ENCODE results near the gene MMP15.
"Not testable (repeated sequence)": the region's sequence is repeated elsewhere in the genome, so short reads cannot be mapped to it uniquely, and the experiment has no call there.

The MMP15 gene

DNA sequence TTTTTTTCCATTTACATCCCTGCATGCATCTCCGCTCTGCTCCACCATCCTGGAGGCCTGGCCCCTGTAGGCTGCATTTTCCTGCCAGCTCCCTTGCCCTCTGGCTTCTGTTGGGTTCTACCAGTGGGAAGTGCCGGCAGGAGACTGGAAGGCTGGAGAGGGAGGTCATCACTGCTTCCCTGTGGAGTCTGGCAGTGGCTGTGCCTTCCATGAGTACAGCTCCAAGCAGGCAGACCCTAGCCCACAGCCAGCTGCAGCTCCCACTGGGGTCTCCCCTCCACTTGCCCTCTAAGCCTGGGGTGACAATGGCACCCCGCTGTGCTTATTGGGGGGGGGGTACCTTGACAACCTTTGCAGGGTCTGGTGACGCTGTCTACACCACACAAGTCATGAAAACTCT is 37.3 kb downstream of the MMP15 start:
- no peaks in the 10 kb centered on the region for H3K36me3 ChIP-seq (ENCODE audit: control insufficient read depth in 1 of 2, insufficient read depth in 2 of 2, low read length in 2 of 2)

DNA sequence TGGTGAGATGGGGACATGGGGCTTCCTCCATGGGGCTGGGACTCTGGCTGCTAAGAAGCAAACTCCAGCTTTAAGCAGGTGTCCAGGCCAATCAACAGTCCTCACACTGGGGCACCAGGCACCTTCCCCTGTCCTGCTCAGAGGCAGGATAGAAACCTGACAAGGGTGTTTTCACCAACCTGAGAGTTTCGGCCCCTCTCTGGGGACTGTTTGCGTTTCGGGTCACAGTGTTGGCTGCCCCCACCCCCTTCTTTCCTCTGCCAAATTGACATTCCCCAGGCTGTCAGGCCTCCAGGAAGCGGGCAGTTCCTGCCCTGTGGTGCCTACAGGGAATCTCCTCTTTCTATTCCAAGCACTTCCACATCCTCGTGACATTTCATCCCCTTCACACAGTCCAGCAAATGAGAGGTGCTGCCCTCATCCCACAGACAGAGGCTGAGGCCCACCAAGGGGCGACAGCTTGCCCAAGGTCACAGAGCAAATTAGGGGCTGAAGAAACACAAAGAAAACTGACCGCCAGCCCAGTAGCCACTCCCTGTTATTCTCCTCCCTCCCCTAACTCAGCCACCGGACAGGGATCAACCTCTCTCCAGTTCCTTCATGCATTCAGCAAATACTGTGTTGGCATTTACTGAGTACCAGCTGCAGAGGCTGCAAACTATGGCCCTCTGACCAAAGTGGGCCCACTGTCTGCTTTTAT is 38.0 kb downstream of the MMP15 start:
- Histone ChIP-seq H3K36me3 (ENCODE audit: control insufficient read depth in 1 of 2, insufficient read depth in 2 of 2, low read length in 2 of 2) (no peaks in the 10 kb centered on the region), H3K9me3 (ENCODE audit: control insufficient read depth in 1 of 2, low read length in 2 of 2) (no peaks in the 10 kb centered on the region), H3K27me3 (ENCODE audit: low read depth, low read length) (no peaks in the 10 kb centered on the region), H3K4me3 (ENCODE audit: low read depth in 1 of 2, low read length in 2 of 2) (no peak overlapping the region), H3K27ac (ENCODE audit: low read length) (no peak overlapping the region), H3K4me1 (ENCODE audit: control insufficient read depth in 1 of 2, insufficient read depth in 2 of 2, low read length in 2 of 2) (no peaks in the 10 kb centered on the region)

More for the DNA sequence above, 37.3 kb downstream of the MMP15 start:
- Histone ChIP-seq H3K27ac (ENCODE audit: low read length) (no peak overlapping the region), H3K4me1 (ENCODE audit: control insufficient read depth in 1 of 2, insufficient read depth in 2 of 2, low read length in 2 of 2) (no peaks in the 10 kb centered on the region), H3K27me3 (ENCODE audit: low read depth, low read length) (no peaks in the 10 kb centered on the region), H3K4me3 (ENCODE audit: low read depth in 1 of 2, low read length in 2 of 2) (no peak overlapping the region), H3K9me3 (ENCODE audit: control insufficient read depth in 1 of 2, low read length in 2 of 2) (no peaks in the 10 kb centered on the region)

DNA sequence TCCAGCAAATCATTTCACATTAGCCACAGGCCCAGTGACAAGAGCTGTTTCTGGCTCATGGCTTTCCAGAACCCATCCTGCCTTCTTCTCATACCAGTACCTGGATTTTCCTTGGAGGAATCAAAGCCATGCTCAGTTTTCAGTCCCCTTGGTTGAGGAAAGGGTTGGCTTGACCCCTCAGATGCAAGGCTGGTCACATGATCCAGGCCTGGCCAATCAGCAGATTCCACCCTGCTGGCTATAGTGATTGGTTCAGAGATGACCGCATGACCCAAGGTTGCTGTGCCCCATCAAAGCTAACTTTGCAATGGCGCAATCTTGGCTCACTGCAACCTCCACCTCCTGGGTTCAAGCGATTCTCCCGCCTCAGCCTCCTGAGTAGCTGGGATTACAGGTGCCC is 45.0 kb downstream of the MMP15 start:
- H3K27me3 ChIP-seq (ENCODE audit: low read depth, low read length), result no peaks in the 10 kb centered on the region
- no peak overlapping the region for H3K27ac ChIP-seq (ENCODE audit: low read length)
- no peaks in the 10 kb centered on the region for H3K9me3 ChIP-seq (ENCODE audit: control insufficient read depth in 1 of 2, low read length in 2 of 2)
- no peaks in the 10 kb centered on the region for H3K4me1 ChIP-seq (ENCODE audit: control insufficient read depth in 1 of 2, insufficient read depth in 2 of 2, low read length in 2 of 2)
- no peaks in the 10 kb centered on the region for H3K36me3 ChIP-seq (ENCODE audit: control insufficient read depth in 1 of 2, insufficient read depth in 2 of 2, low read length in 2 of 2)
- H3K4me3 ChIP-seq (ENCODE audit: low read depth in 1 of 2, low read length in 2 of 2), result no peak overlapping the region

DNA sequence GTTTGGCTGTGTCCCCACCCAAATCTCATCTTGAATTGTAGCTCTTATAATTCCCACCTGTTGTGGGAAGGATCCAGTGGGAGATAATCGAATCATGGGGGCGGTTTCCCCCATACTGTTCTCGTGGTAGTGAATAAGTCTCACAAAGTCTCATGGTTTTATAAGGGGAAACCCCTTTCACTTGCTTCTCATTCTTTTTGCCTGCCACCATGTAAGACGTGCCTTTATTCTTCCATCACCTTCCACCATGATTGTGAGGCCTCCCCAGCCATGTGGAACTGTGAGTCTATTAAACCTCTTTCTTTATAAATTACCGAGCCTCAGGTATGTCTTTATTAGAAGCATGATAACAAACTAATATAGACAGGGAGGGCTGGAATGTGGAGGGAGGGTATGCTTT is 46.6 kb downstream of the MMP15 start:
- not testable (repeated sequence) for H3K27me3 ChIP-seq (ENCODE audit: low read depth, low read length); H3K4me1 ChIP-seq (ENCODE audit: control insufficient read depth in 1 of 2, insufficient read depth in 2 of 2, low read length in 2 of 2)

DNA sequence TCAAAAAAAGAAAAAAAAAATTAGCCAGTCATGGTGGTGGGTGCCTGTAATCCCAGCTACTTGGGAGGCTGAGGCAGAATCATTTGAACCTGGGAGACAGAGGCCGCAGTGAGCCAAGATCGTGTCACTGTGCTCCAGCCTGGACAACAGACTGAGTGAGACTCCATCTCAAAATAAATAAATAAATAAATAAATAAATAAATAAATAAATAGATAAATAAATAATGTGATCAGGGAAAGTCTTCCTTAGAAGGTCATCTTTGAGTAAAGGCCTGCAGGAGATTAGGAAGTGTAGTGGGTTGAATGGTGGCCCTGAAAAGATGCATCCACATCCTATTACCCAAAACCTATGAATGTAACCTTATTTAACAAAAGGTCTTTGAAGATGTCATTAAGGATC is 47.5 kb downstream of the MMP15 start:
- H3K27me3 ChIP-seq (ENCODE audit: low read depth, low read length); H3K4me1 ChIP-seq (ENCODE audit: control insufficient read depth in 1 of 2, insufficient read depth in 2 of 2, low read length in 2 of 2); H3K27ac ChIP-seq (ENCODE audit: low read length); H3K36me3 ChIP-seq (ENCODE audit: control insufficient read depth in 1 of 2, insufficient read depth in 2 of 2, low read length in 2 of 2); H3K4me3 ChIP-seq (ENCODE audit: low read depth in 1 of 2, low read length in 2 of 2); H3K9me3 ChIP-seq (ENCODE audit: control insufficient read depth in 1 of 2, low read length in 2 of 2): not testable (repeated sequence)

More for the DNA sequence above, 46.6 kb downstream of the MMP15 start:
- H3K27ac ChIP-seq (ENCODE audit: low read length); H3K4me3 ChIP-seq (ENCODE audit: low read depth in 1 of 2, low read length in 2 of 2); H3K9me3 ChIP-seq (ENCODE audit: control insufficient read depth in 1 of 2, low read length in 2 of 2); H3K36me3 ChIP-seq (ENCODE audit: control insufficient read depth in 1 of 2, insufficient read depth in 2 of 2, low read length in 2 of 2): not testable (repeated sequence)

DNA sequence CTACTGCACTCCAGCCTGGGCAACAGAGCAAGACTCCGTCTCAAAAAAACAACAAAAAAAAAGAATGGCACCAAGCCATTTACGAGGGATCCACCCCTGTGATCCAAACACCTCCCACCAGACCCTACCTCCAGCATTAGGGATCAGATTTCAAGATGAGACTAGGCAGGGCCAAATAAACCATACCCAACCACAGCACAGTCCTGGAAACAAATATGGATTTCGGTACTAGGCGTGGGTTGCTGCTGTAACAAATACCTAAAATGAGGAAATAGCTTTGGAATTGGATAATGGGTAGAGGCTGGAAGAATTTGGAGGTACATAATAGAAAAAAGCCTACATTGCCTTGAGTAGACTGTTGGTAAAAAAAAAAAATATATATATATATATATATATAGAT is 49.1 kb downstream of the MMP15 start:
- no peaks in the 10 kb centered on the region for H3K36me3 ChIP-seq (ENCODE audit: control insufficient read depth in 1 of 2, insufficient read depth in 2 of 2, low read length in 2 of 2)
- H3K9me3 ChIP-seq (ENCODE audit: control insufficient read depth in 1 of 2, low read length in 2 of 2), result peaks cover 0 to 6% of the 10 kb centered on the region in 2 donors
- no peak overlapping the region for H3K27ac ChIP-seq (ENCODE audit: low read length)
- H3K27me3 ChIP-seq (ENCODE audit: low read depth, low read length), result no peaks in the 10 kb centered on the region
- no peak overlapping the region for H3K4me3 ChIP-seq (ENCODE audit: low read depth in 1 of 2, low read length in 2 of 2)
- H3K4me1 ChIP-seq (ENCODE audit: control insufficient read depth in 1 of 2, insufficient read depth in 2 of 2, low read length in 2 of 2), result no peaks in the 10 kb centered on the region

DNA sequence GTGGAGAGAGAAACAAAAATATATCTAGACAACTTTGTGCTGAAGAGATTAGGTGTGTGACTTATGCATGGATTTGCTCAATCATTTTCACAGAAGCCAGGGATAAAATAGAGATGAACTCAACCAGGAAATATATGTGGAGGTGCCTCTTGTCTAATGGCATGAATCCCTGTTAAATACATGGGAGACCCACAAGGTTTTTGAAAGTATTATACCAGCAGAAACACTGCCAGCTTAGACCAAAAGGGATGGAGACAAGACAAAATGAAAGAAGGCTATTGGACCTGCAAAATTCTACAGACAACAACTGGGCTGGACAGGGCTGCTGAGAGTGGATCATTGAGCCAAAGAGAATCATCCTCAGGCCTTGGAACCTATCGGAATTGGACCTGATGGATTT is 51.0 kb downstream of the MMP15 start:
- Histone ChIP-seq H3K9me3 (ENCODE audit: control insufficient read depth in 1 of 2, low read length in 2 of 2) (peaks cover 0 to 6% of the 10 kb centered on the region in 2 donors), H3K4me3 (ENCODE audit: low read depth in 1 of 2, low read length in 2 of 2) (no peak overlapping the region), H3K27ac (ENCODE audit: low read length) (no peak overlapping the region), H3K36me3 (ENCODE audit: control insufficient read depth in 1 of 2, insufficient read depth in 2 of 2, low read length in 2 of 2) (no peaks in the 10 kb centered on the region), H3K4me1 (ENCODE audit: control insufficient read depth in 1 of 2, insufficient read depth in 2 of 2, low read length in 2 of 2) (no peaks in the 10 kb centered on the region), H3K27me3 (ENCODE audit: low read depth, low read length) (no peaks in the 10 kb centered on the region)

DNA sequence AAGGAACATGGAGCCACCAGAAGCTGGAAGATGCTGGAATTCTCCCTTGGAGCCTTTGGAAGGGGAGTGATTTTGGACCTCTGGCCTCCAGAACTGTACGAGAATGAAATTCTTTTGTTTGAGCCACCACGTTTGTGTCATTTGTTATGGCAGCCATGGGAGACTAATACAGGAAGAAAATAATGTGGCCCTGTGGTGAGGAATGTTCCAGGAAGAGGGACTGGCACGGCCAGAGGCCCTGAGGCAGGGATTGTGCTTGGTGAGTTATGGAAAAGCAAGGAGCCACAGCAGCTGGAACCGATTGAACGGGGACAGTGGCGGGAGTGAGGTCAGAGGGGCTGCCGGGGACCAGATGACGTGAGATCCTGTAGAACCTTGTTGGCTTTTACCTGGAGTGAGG is 52.2 kb downstream of the MMP15 start:
- no peaks in the 10 kb centered on the region for H3K4me1 ChIP-seq (ENCODE audit: control insufficient read depth in 1 of 2, insufficient read depth in 2 of 2, low read length in 2 of 2)
- H3K36me3 ChIP-seq (ENCODE audit: control insufficient read depth in 1 of 2, insufficient read depth in 2 of 2, low read length in 2 of 2), result no peaks in the 10 kb centered on the region
- no peak overlapping the region for H3K4me3 ChIP-seq (ENCODE audit: low read depth in 1 of 2, low read length in 2 of 2)
- no peaks in the 10 kb centered on the region for H3K27me3 ChIP-seq (ENCODE audit: low read depth, low read length)
- H3K9me3 ChIP-seq (ENCODE audit: control insufficient read depth in 1 of 2, low read length in 2 of 2), result peaks cover 0 to 6% of the 10 kb centered on the region in 2 donors
- no peak overlapping the region for H3K27ac ChIP-seq (ENCODE audit: low read length)

DNA sequence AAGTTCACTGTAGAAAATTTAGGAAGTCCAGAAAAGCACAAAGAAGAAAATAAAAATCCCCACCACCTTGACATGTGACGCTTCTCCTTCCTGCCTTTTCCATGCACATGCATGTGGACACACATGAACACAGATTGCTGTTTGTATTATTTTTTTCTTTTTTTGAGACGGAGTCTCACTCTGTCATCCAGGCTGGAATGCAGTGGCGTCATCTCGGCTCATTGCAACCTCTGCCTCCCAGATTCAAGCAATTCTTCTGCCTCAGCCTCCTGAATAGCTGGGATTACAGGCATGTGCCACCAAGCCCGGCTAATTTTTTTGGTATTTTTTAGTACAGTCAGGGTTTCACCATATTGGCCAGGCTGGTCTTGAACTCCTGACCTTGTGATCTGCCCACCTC is 55.1 kb downstream of the MMP15 start:
- not testable (repeated sequence) for H3K4me3 ChIP-seq (ENCODE audit: low read depth in 1 of 2, low read length in 2 of 2); H3K4me1 ChIP-seq (ENCODE audit: control insufficient read depth in 1 of 2, insufficient read depth in 2 of 2, low read length in 2 of 2); H3K27me3 ChIP-seq (ENCODE audit: low read depth, low read length); H3K9me3 ChIP-seq (ENCODE audit: control insufficient read depth in 1 of 2, low read length in 2 of 2); H3K36me3 ChIP-seq (ENCODE audit: control insufficient read depth in 1 of 2, insufficient read depth in 2 of 2, low read length in 2 of 2); H3K27ac ChIP-seq (ENCODE audit: low read length)

DNA sequence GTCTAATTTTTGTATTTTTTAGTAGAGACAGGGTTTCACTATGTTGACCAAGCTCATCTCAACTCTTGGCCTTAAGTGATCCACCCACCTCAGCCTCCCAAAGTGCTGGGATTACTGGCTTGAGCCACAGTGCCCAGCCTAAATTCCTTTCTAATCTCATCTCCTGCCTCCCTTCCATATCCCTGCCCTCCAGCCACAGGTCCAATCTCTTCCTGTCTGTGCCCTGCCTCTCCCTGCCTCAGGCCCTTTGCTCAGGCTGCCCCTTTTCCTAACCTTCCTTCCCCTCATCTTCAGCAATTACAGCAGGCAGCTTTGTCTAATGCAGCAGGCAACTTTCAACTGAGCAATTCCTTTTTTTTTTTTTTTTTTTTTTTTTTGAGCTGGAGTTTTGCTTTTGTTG is 56.8 kb downstream of the MMP15 start:
- no peaks in the 10 kb centered on the region for H3K27me3 ChIP-seq (ENCODE audit: low read depth, low read length)
- H3K36me3 ChIP-seq (ENCODE audit: control insufficient read depth in 1 of 2, insufficient read depth in 2 of 2, low read length in 2 of 2), result no peaks in the 10 kb centered on the region
- H3K4me3 ChIP-seq (ENCODE audit: low read depth in 1 of 2, low read length in 2 of 2), result no peak overlapping the region
- H3K27ac ChIP-seq (ENCODE audit: low read length), result no peak overlapping the region
- no peaks in the 10 kb centered on the region for H3K4me1 ChIP-seq (ENCODE audit: control insufficient read depth in 1 of 2, insufficient read depth in 2 of 2, low read length in 2 of 2)
- H3K9me3 ChIP-seq (ENCODE audit: control insufficient read depth in 1 of 2, low read length in 2 of 2), result no peaks in the 10 kb centered on the region

DNA sequence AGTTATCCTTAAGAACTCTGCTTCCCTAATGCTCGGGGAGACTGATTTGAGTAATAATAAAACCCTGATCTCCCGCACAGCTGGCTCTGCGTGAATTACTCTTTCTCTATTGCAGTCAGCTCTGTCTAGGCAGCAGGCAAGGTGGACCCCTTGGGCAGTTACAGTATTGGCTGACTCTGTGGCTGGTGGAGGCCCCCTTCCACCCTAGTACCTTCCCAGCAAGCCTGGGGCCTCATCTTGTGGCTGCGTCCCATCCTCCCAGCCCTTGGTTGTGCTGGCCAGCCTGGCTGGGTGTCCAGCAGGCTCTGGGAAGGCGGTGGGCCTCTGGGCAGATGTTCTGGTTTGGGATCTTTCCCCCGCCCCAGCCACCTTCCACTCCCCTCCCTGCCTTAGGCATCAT is 59.1 kb downstream of the MMP15 start:
- H3K9me3 ChIP-seq (ENCODE audit: control insufficient read depth in 1 of 2, low read length in 2 of 2), result no peaks in the 10 kb centered on the region
- no peak overlapping the region for H3K4me3 ChIP-seq (ENCODE audit: low read depth in 1 of 2, low read length in 2 of 2)
- H3K36me3 ChIP-seq (ENCODE audit: control insufficient read depth in 1 of 2, insufficient read depth in 2 of 2, low read length in 2 of 2), result no peaks in the 10 kb centered on the region
- no peak overlapping the region for H3K27ac ChIP-seq (ENCODE audit: low read length)
- no peaks in the 10 kb centered on the region for H3K4me1 ChIP-seq (ENCODE audit: control insufficient read depth in 1 of 2, insufficient read depth in 2 of 2, low read length in 2 of 2)
- no peaks in the 10 kb centered on the region for H3K27me3 ChIP-seq (ENCODE audit: low read depth, low read length)

DNA sequence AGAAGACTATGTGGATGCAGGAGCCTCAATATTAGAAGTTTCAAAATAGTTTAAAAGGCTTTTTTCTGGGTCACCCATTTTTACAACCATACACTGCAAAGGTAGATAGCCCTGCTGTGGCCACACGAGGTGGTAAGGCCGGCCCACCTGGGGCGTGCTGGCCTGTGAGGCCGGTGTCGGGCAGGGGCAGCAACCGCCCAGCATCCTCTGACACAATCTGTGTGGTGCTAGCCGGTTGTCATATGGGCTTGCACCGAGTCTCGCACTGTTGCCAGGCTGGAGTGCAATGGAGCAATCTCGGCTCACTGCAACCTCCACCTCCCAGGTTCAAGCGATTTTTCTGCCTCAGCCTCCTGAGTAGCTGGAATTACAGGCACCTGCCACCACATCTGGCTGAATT is 59.6 kb downstream of the MMP15 start:
- no peaks in the 10 kb centered on the region for H3K9me3 ChIP-seq (ENCODE audit: control insufficient read depth in 1 of 2, low read length in 2 of 2)
- H3K36me3 ChIP-seq (ENCODE audit: control insufficient read depth in 1 of 2, insufficient read depth in 2 of 2, low read length in 2 of 2), result no peaks in the 10 kb centered on the region
- no peaks in the 10 kb centered on the region for H3K27me3 ChIP-seq (ENCODE audit: low read depth, low read length)
- no peaks in the 10 kb centered on the region for H3K4me1 ChIP-seq (ENCODE audit: control insufficient read depth in 1 of 2, insufficient read depth in 2 of 2, low read length in 2 of 2)
- H3K4me3 ChIP-seq (ENCODE audit: low read depth in 1 of 2, low read length in 2 of 2), result no peak overlapping the region
- H3K27ac ChIP-seq (ENCODE audit: low read length), result no peak overlapping the region
